GM23338 (cell line): ENCODE measurements around the gene COPZ2. TPM values are rescaled to one million over a fixed set of nuclear protein-coding genes. Genes with fewer than 3 reads are reported as not detected.

Source experiments
- ATAC-seq: fragments of 200-7000 bp; cut with Tn5 transposase; 3 replicates; pipeline ENCODE4 v1.9.1; 2020
- DNase-seq: peaks from one replicate; pipeline ENCODE4 v3.0.0-alpha.2; 2015; ENCODE audit warnings: low spot score
- H2AFZ ChIP-seq: fragments of 200-600 bp; sonication (generic); 2 replicates; pipeline ENCODE4 v1.8.0; 2016; ENCODE audit warnings: antibody characterized with exemption, mild to moderate bottlenecking, moderate library complexity
- H3F3A ChIP-seq: fragments of 200-600 bp; sonication (generic); replicated peaks from 2 replicates; pipeline ENCODE4 v1.8.0; 2017; ENCODE audit warnings: antibody characterized with exemption, mixed run types, low read depth
- H3K27ac ChIP-seq: fragments of 200-600 bp; sonication (generic); 2 replicates; pipeline ENCODE4 v1.6.1; 2016; ENCODE audit warnings: low read depth
- H3K27me3 ChIP-seq: fragments of 200-600 bp; sonication (generic); 2 replicates; pipeline ENCODE4 v1.8.0; 2016; ENCODE audit warnings: mild to moderate bottlenecking, mixed run types, moderate library complexity; ENCODE audit not compliant: insufficient read depth
- H3K36me3 ChIP-seq: fragments of 200-600 bp; sonication (generic); 2 replicates; pipeline ENCODE4 v1.8.0; 2016; ENCODE audit warnings: mild to moderate bottlenecking; ENCODE audit not compliant: insufficient read depth
- H3K4me1 ChIP-seq: fragments of 200-600 bp; sonication (generic); 2 replicates; pipeline ENCODE4 v1.8.0; 2016; ENCODE audit warnings: mild to moderate bottlenecking, moderate library complexity; ENCODE audit not compliant: insufficient read depth
- H3K4me2 ChIP-seq: fragments of 200-600 bp; sonication (generic); 2 replicates; pipeline ENCODE4 v1.7.1; 2017; ENCODE audit warnings: mixed run types
- H3K4me3 ChIP-seq: fragments of 200-600 bp; sonication (generic); 2 replicates; pipeline ENCODE4 v1.6.1; 2016; ENCODE audit warnings: mixed run types
- H3K79me2 ChIP-seq: fragments of 200-600 bp; sonication (generic); replicated peaks from 2 replicates; pipeline ENCODE4 v1.8.0; 2017; ENCODE audit warnings: mild to moderate bottlenecking; ENCODE audit not compliant: insufficient read depth
- H3K9me2 ChIP-seq: fragments of 200-600 bp; sonication (generic); 2 replicates; pipeline ENCODE4 v1.8.0; 2017; ENCODE audit not compliant: insufficient read depth
- H4K20me1 ChIP-seq: fragments of 200-600 bp; sonication (generic); replicated peaks from 2 replicates; pipeline ENCODE4 v1.8.0; 2017; ENCODE audit warnings: mild to moderate bottlenecking; ENCODE audit not compliant: insufficient read depth
- H3K27ac Mint-ChIP-seq: 2 replicates; pipeline ENCODE4 v1.8.0; 2020; ENCODE audit warnings: inconsistent platforms, mild to moderate bottlenecking, moderate library complexity, mixed read lengths
- H3K27me3 Mint-ChIP-seq: 3 replicates; pipeline ENCODE4 v1.8.0; 2022; ENCODE audit warnings: low read depth, mild to moderate bottlenecking, moderate library complexity, mixed read lengths, inconsistent platforms; ENCODE audit not compliant: insufficient read depth, poor library complexity
- H3K36me3 Mint-ChIP-seq: 3 replicates; pipeline ENCODE4 v1.8.0; 2021; ENCODE audit warnings: low read depth, mild to moderate bottlenecking, inconsistent platforms, moderate library complexity, mixed read lengths
- H3K4me1 Mint-ChIP-seq: 3 replicates; pipeline ENCODE4 v1.8.0; 2020; ENCODE audit warnings: mild to moderate bottlenecking, inconsistent platforms, mixed read lengths
- H3K4me3 Mint-ChIP-seq: 3 replicates; pipeline ENCODE4 v1.8.0; 2021; ENCODE audit warnings: moderate library complexity, mild to moderate bottlenecking, inconsistent platforms, mixed read lengths
- H3K9me3 Mint-ChIP-seq: 3 replicates; pipeline ENCODE4 v1.8.0; 2020; ENCODE audit warnings: moderate library complexity, mild to moderate bottlenecking, inconsistent platforms, mixed read lengths
- CREB1 ChIP-seq: fragments of 250-450 bp; sonication (Bioruptor Pico); IDR thresholded peaks from 2 replicates; pipeline ENCODE4 v1.5.0; 2020; ENCODE audit warnings: low read depth, mild to moderate bottlenecking, moderate library complexity
- EZH2 ChIP-seq: fragments of 200-600 bp; sonication (generic); IDR thresholded peaks from one replicate; pipeline ENCODE4 v1.8.0; 2017; ENCODE audit warnings: antibody characterized with exemption, mild to moderate bottlenecking, low read depth; ENCODE audit not compliant: unreplicated experiment
- EZH2phosphoT487 ChIP-seq: fragments of 200-600 bp; sonication (generic); IDR thresholded peaks from one replicate; pipeline ENCODE4 v1.8.1; 2018; ENCODE audit warnings: antibody characterized with exemption; ENCODE audit not compliant: unreplicated experiment
- JUNB ChIP-seq: IDR thresholded peaks from one replicate; pipeline ENCODE4 v1.6.1; 2016; ENCODE audit warnings: antibody characterized with exemption; ENCODE audit not compliant: unreplicated experiment
- POLR2AphosphoS5 ChIP-seq: IDR thresholded peaks from 2 replicates; pipeline ENCODE4 v1.6.1; 2016; ENCODE audit warnings: antibody characterized with exemption, low read depth
- REST ChIP-seq: IDR thresholded peaks from one replicate; pipeline ENCODE4 v1.6.1; 2018; ENCODE audit warnings: antibody characterized with exemption; ENCODE audit not compliant: unreplicated experiment
- STAT1 ChIP-seq: IDR thresholded peaks from one replicate; pipeline ENCODE4 v1.6.1; 2016; ENCODE audit warnings: antibody characterized with exemption; ENCODE audit not compliant: unreplicated experiment
- ZNF114 ChIP-seq: fragments of 250-450 bp; sonication (Bioruptor Pico); IDR thresholded peaks from 2 replicates; pipeline ENCODE4 v1.5.0; 2020; ENCODE audit warnings: mild to moderate bottlenecking, moderate library complexity
- ZNF331 ChIP-seq: fragments of 250-450 bp; sonication (Bioruptor Pico); IDR thresholded peaks from 2 replicates; pipeline ENCODE4 v1.5.0; 2020; ENCODE audit warnings: low read depth, mild to moderate bottlenecking, moderate library complexity
- polyA plus RNA-seq: library from polyadenylated mRNA; unstranded; fragments of >200 nt; fragmentation: Nextera tagmentation; extraction: Ambion mirVana; gene quantifications from 2 replicates; pipeline ENCODE4 v1.2.1, GENCODE V29; 2016
- total RNA-seq: library from RNA; depleted of rRNA; stranded (reverse); fragments of >200 nt; shearing (Covaris generic); gene quantifications from 2 replicates; pipeline ENCODE4 v1.2.3, GENCODE V29; 2014
- TF ChIP-seq, protein P1 (sequence below): IDR thresholded peaks from 2 replicates; pipeline ENCODE4 v1.6.1; 2016; ENCODE audit warnings: antibody characterized with exemption

COPZ2 gene
- total and polyA plus RNA-seq, 2 experiments from 2014 or later = not detected

- Histone ChIP-seq H3K4me1 (peaks cover 16% of the 10 kb centered on the region), H3K27me3 (no peaks in the 10 kb centered on the region), H3K27ac (no peak overlapping the region), H3K36me3 (peaks cover 17% of the 10 kb centered on the region; the same call in 1 of the 2 replicates), H3K4me2 (no peak overlapping the region), H3F3A (0 out of 2 replicates have a peak, but pooled peaks cover 4% of the 10 kb centered on the region), H3K4me3 (no peak overlapping the region), H2AFZ (no peak overlapping the region), H4K20me1 (peaks cover 3% of the 10 kb centered on the region), H3K9me2 (no peaks in the 10 kb centered on the region), H3K79me2 (no peaks in the 10 kb centered on the region)
- peaks cover 14% of the 10 kb centered on the region for H3K27me3 Mint-ChIP-seq
- no peak for TF ChIP-seq EZH2phosphoT487
- no peak for TF ChIP-seq ZNF114 (CRISPR knock-in tag)
- no peak for TF ChIP-seq EZH2
- TF ChIP-seq, protein P1, sequence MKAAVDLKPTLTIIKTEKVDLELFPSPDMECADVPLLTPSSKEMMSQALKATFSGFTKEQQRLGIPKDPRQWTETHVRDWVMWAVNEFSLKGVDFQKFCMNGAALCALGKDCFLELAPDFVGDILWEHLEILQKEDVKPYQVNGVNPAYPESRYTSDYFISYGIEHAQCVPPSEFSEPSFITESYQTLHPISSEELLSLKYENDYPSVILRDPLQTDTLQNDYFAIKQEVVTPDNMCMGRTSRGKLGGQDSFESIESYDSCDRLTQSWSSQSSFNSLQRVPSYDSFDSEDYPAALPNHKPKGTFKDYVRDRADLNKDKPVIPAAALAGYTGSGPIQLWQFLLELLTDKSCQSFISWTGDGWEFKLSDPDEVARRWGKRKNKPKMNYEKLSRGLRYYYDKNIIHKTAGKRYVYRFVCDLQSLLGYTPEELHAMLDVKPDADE = no peak
- TF ChIP-seq STAT1 = no peak
- no peak for TF ChIP-seq REST
- no peak for TF ChIP-seq ZNF331 (CRISPR knock-in tag)
- no peak overlapping the region for H3K4me3 Mint-ChIP-seq
- H3K36me3 Mint-ChIP-seq = peaks cover 40% of the 10 kb centered on the region
- ATAC-seq (no peak), DNase-seq (no peak)
- H3K4me1 Mint-ChIP-seq = peaks cover 25% of the 10 kb centered on the region
- H3K27ac Mint-ChIP-seq = peak overlapping the region; percentile 3; the same call in 1 of the 2 replicates
- no peaks in the 10 kb centered on the region; the same call in 2 of the 3 replicates for H3K9me3 Mint-ChIP-seq
Observed at GRCh38 chr17:47983492-47984223, 53.9 kb downstream of the COPZ2 start.

DNA sequence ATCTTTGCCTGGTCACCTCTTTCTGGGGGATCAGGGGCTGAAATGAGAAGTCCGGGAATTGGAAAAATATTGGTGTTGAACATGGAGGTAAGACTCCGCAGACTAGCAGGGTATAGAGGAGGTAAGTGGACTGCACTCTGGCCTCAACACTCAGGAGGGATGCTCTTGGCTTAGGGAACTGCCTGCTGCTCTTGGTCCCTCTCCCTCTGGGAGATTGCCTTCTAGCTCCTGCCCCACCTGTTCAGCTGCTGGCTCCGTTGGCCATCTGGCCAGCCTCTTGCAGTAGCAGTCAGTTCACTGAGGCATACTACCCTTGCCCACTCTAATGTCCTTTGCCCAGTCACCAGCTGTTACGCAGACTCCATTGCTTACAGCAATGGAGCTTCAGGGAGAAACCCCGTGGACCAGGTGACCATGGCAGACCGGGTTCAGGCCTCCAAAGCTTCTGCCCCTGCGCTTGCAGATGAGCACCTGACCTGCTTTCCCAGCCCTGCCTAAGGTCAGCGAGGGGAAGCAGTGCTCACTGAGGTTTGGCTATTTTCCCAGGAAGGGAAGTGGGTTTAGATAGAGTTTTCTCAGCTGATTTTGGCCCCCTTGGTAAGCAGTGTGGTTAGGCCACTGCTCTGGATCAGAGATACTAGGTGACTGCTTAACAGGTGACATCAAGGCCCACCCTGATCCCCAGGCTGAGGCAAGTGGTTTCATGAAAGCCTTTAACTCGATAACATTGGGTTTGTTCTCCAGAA lies 54.8 kb downstream of the COPZ2 start:
- no peak for DNase-seq
- no peak overlapping the region; the same call in 1 of the 2 replicates for H3K27ac Mint-ChIP-seq
- Histone ChIP-seq H3K27ac (no peak overlapping the region), H3K4me2 (no peak overlapping the region), H3K4me1 (peaks cover 11% of the 10 kb centered on the region), H3K27me3 (no peaks in the 10 kb centered on the region), H4K20me1 (peaks cover 4% of the 10 kb centered on the region), H3F3A (0 out of 2 replicates have a peak, but pooled peaks cover under 1% of the 10 kb centered on the region), H3K9me2 (no peaks in the 10 kb centered on the region), H2AFZ (no peak overlapping the region), H3K36me3 (peaks cover 17% of the 10 kb centered on the region; the same call in 1 of the 2 replicates), H3K4me3 (no peak overlapping the region), H3K79me2 (no peaks in the 10 kb centered on the region)
- ATAC-seq = no peak
- H3K36me3 Mint-ChIP-seq = peaks cover 49% of the 10 kb centered on the region
- H3K4me3 Mint-ChIP-seq = no peak overlapping the region
- peaks cover 19% of the 10 kb centered on the region for H3K4me1 Mint-ChIP-seq
- peaks cover 10% of the 10 kb centered on the region for H3K27me3 Mint-ChIP-seq
- H3K9me3 Mint-ChIP-seq = no peaks in the 10 kb centered on the region; the same call in 2 of the 3 replicates
- TF ChIP-seq EZH2 (no peak), POLR2AphosphoS5 (no peak), CREB1 (CRISPR knock-in tag) (no peak), JUNB (no peak), ZNF331 (CRISPR knock-in tag) (no peak), STAT1 (no peak)
